Measurements from ENCODE around the gene TLE3.

Gene TLE3

DNA sequence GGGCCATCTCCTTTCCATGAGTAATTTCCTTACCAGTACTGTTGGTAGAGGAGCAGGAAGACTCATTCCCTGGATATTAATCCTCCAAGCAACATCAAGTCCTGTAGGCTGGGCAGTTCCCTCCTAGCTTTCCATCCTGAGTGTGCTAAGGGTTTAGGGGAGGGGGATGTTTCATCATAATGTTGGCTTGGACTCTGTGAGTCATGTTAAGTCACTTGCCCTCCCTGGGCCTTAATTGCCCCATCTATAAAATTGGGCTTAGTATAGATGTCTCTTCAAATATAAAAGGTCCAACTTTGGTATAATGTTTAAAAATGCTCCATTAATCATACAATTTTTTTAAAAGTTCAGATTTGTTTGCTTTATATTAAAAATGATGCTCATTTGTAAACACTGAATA, 52.7 kb downstream of the TLE3 start:
- POLR2A ChIA-PET, result no interaction called here
- Histone ChIP-seq H3K36me3 (ENCODE audit: control insufficient read depth in 4 of 4, insufficient read depth in 4 of 4, low read length in 3 of 4) (peaks cover 3 to 38% (median 17%) of the 10 kb centered on the region in 4 experiments), H3K27me3 (replicated peaks in 2 of 5; ENCODE audit: control insufficient read depth in 4 of 5, insufficient read depth in 5 of 5, low read length in 4 of 5) (no peaks in the 10 kb centered on the region), H3K9me3 (ENCODE audit: control extremely low read depth in 1 of 5, control insufficient read depth in 4 of 5, insufficient read depth in 2 of 5, low read depth in 1 of 5, low read length in 4 of 5) (no peaks in the 10 kb centered on the region), H3K27ac (ENCODE audit: insufficient read depth in 1 of 2, low read depth in 1 of 2, low read length in 2 of 2, poor library complexity in 1 of 2, severe bottlenecking in 2 of 2) (no peak overlapping the region), H3K4me1 (ENCODE audit: control extremely low read depth in 1 of 4, control insufficient read depth in 4 of 4, insufficient read depth in 4 of 4, low read length in 3 of 4) (no peaks in the 10 kb centered on the region), H3K4me3 (ENCODE audit: control insufficient read depth in 1 of 7, extremely low read depth in 1 of 7, insufficient read depth in 4 of 7, low read depth in 2 of 7, low read length in 6 of 7) (no peak overlapping the region)
- CTCF ChIA-PET, result interaction anchor here (1.7 kb wide), 1 partner anchor 10 kb away, joined by 5 read pairs; no protein-coding TSS in a partner anchor
- no peak for DNase-seq

DNA sequence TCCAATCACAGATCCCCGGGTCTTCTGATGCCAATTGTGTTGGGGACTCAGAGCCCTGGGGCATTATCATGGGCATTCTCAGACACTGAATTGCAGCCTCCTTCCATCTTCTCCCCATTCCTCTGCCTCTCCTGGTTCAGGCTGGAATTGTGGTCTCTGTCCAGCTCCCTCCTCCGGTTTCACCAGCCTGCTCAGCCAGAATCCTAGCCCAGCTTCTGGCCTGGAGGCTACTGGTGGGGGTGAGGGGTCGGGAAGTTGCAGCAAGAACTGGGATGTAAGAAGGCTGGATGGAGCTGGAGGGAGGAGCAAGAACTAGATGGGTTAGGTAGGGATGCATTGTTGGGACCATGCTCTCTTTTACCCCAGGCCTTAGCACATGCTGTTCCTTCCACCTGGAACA, 53.5 kb downstream of the TLE3 start:
- DNase-seq, result no peak
- Histone ChIP-seq H3K36me3 (ENCODE audit: control insufficient read depth in 4 of 4, insufficient read depth in 4 of 4, low read length in 3 of 4) (peaks cover 3 to 29% (median 9%) of the 10 kb centered on the region in 4 experiments), H3K9me3 (ENCODE audit: control extremely low read depth in 1 of 5, control insufficient read depth in 4 of 5, insufficient read depth in 2 of 5, low read depth in 1 of 5, low read length in 4 of 5) (no peaks in the 10 kb centered on the region), H3K4me1 (ENCODE audit: control extremely low read depth in 1 of 4, control insufficient read depth in 4 of 4, insufficient read depth in 4 of 4, low read length in 3 of 4) (no peaks in the 10 kb centered on the region), H3K27ac (ENCODE audit: insufficient read depth in 1 of 2, low read depth in 1 of 2, low read length in 2 of 2, poor library complexity in 1 of 2, severe bottlenecking in 2 of 2) (no peak overlapping the region), H3K4me3 (ENCODE audit: control insufficient read depth in 1 of 7, extremely low read depth in 1 of 7, insufficient read depth in 4 of 7, low read depth in 2 of 7, low read length in 6 of 7) (no peak overlapping the region), H3K27me3 (replicated peaks in 2 of 5; ENCODE audit: control insufficient read depth in 4 of 5, insufficient read depth in 5 of 5, low read length in 4 of 5) (no peaks in the 10 kb centered on the region)
- POLR2A ChIA-PET, result interaction anchor here (0.5 kb wide), 1 partner anchor 1396 kb away, joined by 4 read pairs; no protein-coding TSS in a partner anchor
- CTCF ChIA-PET, result interaction anchor here (1.7 kb wide), 1 partner anchor 9 kb away, joined by 5 read pairs; no protein-coding TSS in a partner anchor
- 93% methylated on average over 2 of the region's 3 CpGs for WGBS (ENCODE audit: insufficient coverage)

DNA sequence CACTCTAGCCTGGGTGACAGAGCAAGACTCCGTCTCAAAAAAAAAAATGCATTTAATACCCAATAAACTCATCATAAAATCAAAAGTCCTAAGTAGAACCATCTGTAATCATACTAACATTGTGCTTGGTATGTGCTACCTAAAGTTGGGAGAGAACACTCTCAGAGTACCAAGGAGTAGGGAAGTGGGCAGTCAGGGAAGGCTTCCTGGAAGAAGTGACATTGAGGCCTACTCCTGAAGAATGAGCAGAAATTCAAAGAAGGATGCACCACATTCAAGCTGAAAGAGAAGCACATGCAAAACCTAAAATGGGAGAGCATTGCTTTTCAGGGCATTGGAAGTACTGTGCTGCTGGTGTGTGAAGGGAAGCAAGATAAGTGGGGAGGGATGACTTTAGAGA, 54.1 kb downstream of the TLE3 start:
- Histone ChIP-seq H3K4me3 (ENCODE audit: control insufficient read depth in 1 of 7, extremely low read depth in 1 of 7, insufficient read depth in 4 of 7, low read depth in 2 of 7, low read length in 6 of 7) (no peak overlapping the region), H3K9me3 (ENCODE audit: control extremely low read depth in 1 of 5, control insufficient read depth in 4 of 5, insufficient read depth in 2 of 5, low read depth in 1 of 5, low read length in 4 of 5) (no peaks in the 10 kb centered on the region), H3K36me3 (ENCODE audit: control insufficient read depth in 4 of 4, insufficient read depth in 4 of 4, low read length in 3 of 4) (peaks cover 3 to 23% (median 7%) of the 10 kb centered on the region in 4 experiments), H3K4me1 (ENCODE audit: control extremely low read depth in 1 of 4, control insufficient read depth in 4 of 4, insufficient read depth in 4 of 4, low read length in 3 of 4) (no peaks in the 10 kb centered on the region), H3K27me3 (replicated peaks in 2 of 5; ENCODE audit: control insufficient read depth in 4 of 5, insufficient read depth in 5 of 5, low read length in 4 of 5) (no peaks in the 10 kb centered on the region), H3K27ac (ENCODE audit: insufficient read depth in 1 of 2, low read depth in 1 of 2, low read length in 2 of 2, poor library complexity in 1 of 2, severe bottlenecking in 2 of 2) (no peak overlapping the region)
- no peak for DNase-seq
- WGBS (ENCODE audit: insufficient coverage), result no CpG with 5 or more reads among the region's 1 CpG
- ChIA-PET CTCF (interaction anchor here (1.7 kb wide), 1 partner anchor 8 kb away, joined by 5 read pairs; no protein-coding TSS in a partner anchor), POLR2A (interaction anchor here (0.5 kb wide), 1 partner anchor 1397 kb away, joined by 4 read pairs; no protein-coding TSS in a partner anchor)

DNA sequence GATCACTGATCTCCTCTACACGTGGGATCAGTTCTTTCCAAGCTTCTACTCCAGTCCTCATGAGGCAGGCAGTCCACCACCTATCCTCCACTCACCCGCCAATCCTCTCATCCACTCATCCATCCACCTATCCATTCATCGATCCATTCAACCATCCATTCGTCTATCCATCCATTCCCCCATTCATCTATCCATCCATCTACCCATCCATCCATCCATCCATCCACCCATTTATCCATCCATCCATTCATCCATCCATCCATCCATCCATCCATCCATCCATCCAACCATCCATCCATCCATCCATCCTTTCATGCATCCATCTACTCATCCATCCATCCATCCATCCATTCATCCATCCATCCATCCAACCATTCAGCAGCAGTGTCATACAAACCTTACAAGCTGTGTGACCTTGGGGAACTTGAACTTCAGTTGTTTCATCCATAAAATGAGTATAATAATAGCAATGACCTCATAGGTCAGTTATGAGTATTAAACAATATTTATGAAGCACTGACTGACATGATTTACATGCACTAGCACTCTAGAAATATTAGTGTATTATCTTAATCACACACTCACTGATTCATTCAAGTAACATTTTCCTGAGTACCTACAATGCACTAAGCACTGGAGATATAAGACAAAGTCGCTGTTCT, 55.0 kb downstream of the TLE3 start:
- peaks cover under 1 to 15% (median 3%) of the 10 kb centered on the region in 4 experiments for H3K36me3 ChIP-seq (ENCODE audit: control insufficient read depth in 4 of 4, insufficient read depth in 4 of 4, low read length in 3 of 4)
- no peaks in the 10 kb centered on the region for H3K9me3 ChIP-seq (ENCODE audit: control extremely low read depth in 1 of 5, control insufficient read depth in 4 of 5, insufficient read depth in 2 of 5, low read depth in 1 of 5, low read length in 4 of 5)
- no peaks in the 10 kb centered on the region for H3K4me1 ChIP-seq (ENCODE audit: control extremely low read depth in 1 of 4, control insufficient read depth in 4 of 4, insufficient read depth in 4 of 4, low read length in 3 of 4)
- ChIA-PET CTCF (no interaction called here), POLR2A (no interaction called here)
- H3K4me3 ChIP-seq (ENCODE audit: control insufficient read depth in 1 of 7, extremely low read depth in 1 of 7, insufficient read depth in 4 of 7, low read depth in 2 of 7, low read length in 6 of 7), result no peak overlapping the region
- no peak for DNase-seq
- 96% methylated on average over 4 of the region's 5 CpGs for WGBS (ENCODE audit: insufficient coverage)
- H3K27me3 ChIP-seq (replicated peaks in 2 of 5; ENCODE audit: control insufficient read depth in 4 of 5, insufficient read depth in 5 of 5, low read length in 4 of 5), result no peaks in the 10 kb centered on the region
- H3K27ac ChIP-seq (ENCODE audit: insufficient read depth in 1 of 2, low read depth in 1 of 2, low read length in 2 of 2, poor library complexity in 1 of 2, severe bottlenecking in 2 of 2), result no peak overlapping the region

DNA sequence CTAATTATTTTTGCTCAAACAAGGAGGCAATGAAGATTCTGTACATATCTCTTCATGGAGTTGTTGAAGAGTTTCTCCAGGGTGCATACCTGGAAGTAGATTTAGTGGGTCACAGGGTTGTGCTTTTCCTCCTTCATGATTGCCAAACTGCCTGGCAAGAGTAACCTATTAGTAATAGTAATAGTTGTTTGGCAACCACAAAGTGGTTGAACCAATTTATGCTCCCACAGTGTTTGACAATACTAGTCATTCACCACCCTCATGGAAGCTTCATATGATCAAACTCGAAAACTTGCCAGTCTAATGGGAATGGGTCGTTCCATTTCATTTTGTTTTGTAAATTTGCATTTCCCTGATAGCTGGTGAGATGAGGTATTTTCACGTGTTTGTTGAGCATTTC, 57.8 kb downstream of the TLE3 start:
- H3K4me3 ChIP-seq (ENCODE audit: control insufficient read depth in 1 of 7, extremely low read depth in 1 of 7, insufficient read depth in 4 of 7, low read depth in 2 of 7, low read length in 6 of 7), result no peak overlapping the region
- no peaks in the 10 kb centered on the region for H3K27me3 ChIP-seq (replicated peaks in 2 of 5; ENCODE audit: control insufficient read depth in 4 of 5, insufficient read depth in 5 of 5, low read length in 4 of 5)
- no peak overlapping the region for H3K27ac ChIP-seq (ENCODE audit: insufficient read depth in 1 of 2, low read depth in 1 of 2, low read length in 2 of 2, poor library complexity in 1 of 2, severe bottlenecking in 2 of 2)
- H3K9me3 ChIP-seq (ENCODE audit: control extremely low read depth in 1 of 5, control insufficient read depth in 4 of 5, insufficient read depth in 2 of 5, low read depth in 1 of 5, low read length in 4 of 5), result no peaks in the 10 kb centered on the region
- DNase-seq, result no peak
- H3K36me3 ChIP-seq (ENCODE audit: control insufficient read depth in 4 of 4, insufficient read depth in 4 of 4, low read length in 3 of 4), result peaks cover 0 to 3% (median 0%) of the 10 kb centered on the region in 4 experiments
- CTCF ChIA-PET, result no interaction called here
- POLR2A ChIA-PET, result interaction anchor here (1.0 kb wide), 1 partner anchor 8 kb away, joined by 5 read pairs; no protein-coding TSS in a partner anchor
- H3K4me1 ChIP-seq (ENCODE audit: control extremely low read depth in 1 of 4, control insufficient read depth in 4 of 4, insufficient read depth in 4 of 4, low read length in 3 of 4), result peaks cover 4 to 14% (median 8%) of the 10 kb centered on the region in 4 experiments
- 100% methylated on average over 1 of the region's 3 CpGs for WGBS (ENCODE audit: insufficient coverage)

DNA sequence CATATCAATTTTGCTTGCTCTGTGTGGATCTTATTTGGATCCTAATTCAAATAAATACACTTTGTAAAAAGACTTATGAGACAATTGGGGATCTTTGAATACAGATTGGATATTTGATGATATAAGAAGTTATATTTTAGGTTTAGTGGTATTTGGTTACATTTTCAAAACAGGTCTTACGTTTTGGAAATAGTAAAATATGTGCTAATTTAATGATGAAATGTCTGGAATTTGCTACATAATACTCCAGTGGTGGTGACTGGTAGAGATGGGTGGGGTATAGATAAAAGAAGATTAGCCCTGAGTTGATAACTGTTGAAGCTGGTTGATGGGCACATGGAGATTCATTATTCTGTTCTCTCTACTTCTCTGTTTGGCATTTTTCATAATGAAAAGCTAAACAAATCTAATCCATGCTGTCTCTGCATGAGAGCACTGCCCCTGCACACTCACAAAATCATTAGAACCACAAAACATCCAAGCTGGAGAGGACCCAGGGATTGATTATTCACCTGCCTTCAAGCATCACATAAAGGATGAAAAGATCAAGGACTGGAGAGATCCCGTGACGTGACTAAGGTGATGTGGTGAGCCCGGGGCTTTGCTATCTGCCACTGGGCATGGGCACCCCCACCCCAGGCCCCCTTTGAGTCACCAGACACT, 58.9 kb downstream of the TLE3 start:
- peaks cover 4 to 14% (median 8%) of the 10 kb centered on the region in 4 experiments for H3K4me1 ChIP-seq (ENCODE audit: control extremely low read depth in 1 of 4, control insufficient read depth in 4 of 4, insufficient read depth in 4 of 4, low read length in 3 of 4)
- WGBS (ENCODE audit: insufficient coverage), result 91% methylated on average over 1 of the region's 4 CpGs
- H3K4me3 ChIP-seq (ENCODE audit: control insufficient read depth in 1 of 7, extremely low read depth in 1 of 7, insufficient read depth in 4 of 7, low read depth in 2 of 7, low read length in 6 of 7), result no peak overlapping the region
- no peaks in the 10 kb centered on the region for H3K9me3 ChIP-seq (ENCODE audit: control extremely low read depth in 1 of 5, control insufficient read depth in 4 of 5, insufficient read depth in 2 of 5, low read depth in 1 of 5, low read length in 4 of 5)
- ChIA-PET POLR2A (no interaction called here), CTCF (no interaction called here)
- H3K27ac ChIP-seq (ENCODE audit: insufficient read depth in 1 of 2, low read depth in 1 of 2, low read length in 2 of 2, poor library complexity in 1 of 2, severe bottlenecking in 2 of 2), result no peak overlapping the region
- DNase-seq, result no peak
- H3K36me3 ChIP-seq (ENCODE audit: control insufficient read depth in 4 of 4, insufficient read depth in 4 of 4, low read length in 3 of 4), result no peaks in the 10 kb centered on the region
- no peaks in the 10 kb centered on the region for H3K27me3 ChIP-seq (replicated peaks in 2 of 5; ENCODE audit: control insufficient read depth in 4 of 5, insufficient read depth in 5 of 5, low read length in 4 of 5)

DNA sequence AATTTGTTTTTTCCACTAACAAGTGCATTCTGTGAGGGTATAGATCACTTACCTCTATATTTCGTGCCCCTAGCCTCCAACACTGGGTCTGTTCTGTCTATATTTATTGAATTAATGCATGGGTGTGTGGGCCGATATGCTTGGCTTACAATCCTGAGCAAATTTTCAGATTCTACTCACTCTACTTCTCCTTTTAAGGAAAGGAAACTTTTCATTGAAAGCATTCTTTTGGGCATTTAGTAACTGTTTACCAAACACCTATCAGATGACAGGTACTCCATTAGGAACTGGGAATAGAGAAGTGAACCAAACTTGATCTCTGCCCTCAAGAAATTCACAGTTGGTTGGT, 60.5 kb downstream of the TLE3 start:
- H3K27me3 ChIP-seq (replicated peaks in 2 of 5; ENCODE audit: control insufficient read depth in 4 of 5, insufficient read depth in 5 of 5, low read length in 4 of 5), result no peaks in the 10 kb centered on the region

More for the DNA sequence above, 60.5 kb downstream of the TLE3 start:
- Histone ChIP-seq H3K9me3 (ENCODE audit: control extremely low read depth in 1 of 5, control insufficient read depth in 4 of 5, insufficient read depth in 2 of 5, low read depth in 1 of 5, low read length in 4 of 5) (no peaks in the 10 kb centered on the region), H3K27ac (ENCODE audit: insufficient read depth in 1 of 2, low read depth in 1 of 2, low read length in 2 of 2, poor library complexity in 1 of 2, severe bottlenecking in 2 of 2) (no peak overlapping the region), H3K4me3 (ENCODE audit: control insufficient read depth in 1 of 7, extremely low read depth in 1 of 7, insufficient read depth in 4 of 7, low read depth in 2 of 7, low read length in 6 of 7) (no peak overlapping the region), H3K4me1 (ENCODE audit: control extremely low read depth in 1 of 4, control insufficient read depth in 4 of 4, insufficient read depth in 4 of 4, low read length in 3 of 4) (peaks cover 4 to 14% (median 8%) of the 10 kb centered on the region in 4 experiments), H3K36me3 (ENCODE audit: control insufficient read depth in 4 of 4, insufficient read depth in 4 of 4, low read length in 3 of 4) (no peaks in the 10 kb centered on the region)
- WGBS (ENCODE audit: insufficient coverage), result no CpG with 5 or more reads among the region's 2 CpGs
- ChIA-PET POLR2A (no interaction called here), CTCF (no interaction called here)
- DNase-seq, result no peak

All from common myeloid progenitor, CD34-positive (primary cell).